Thoracic aorta (tissue), 2 donors: ENCODE data around the gene STK32B. TPM values are rescaled to one million over a fixed set of nuclear protein-coding genes. Genes with fewer than 3 reads are reported as not detected.

ENCODE experiments used
- ATAC-seq: fragments of 150-250 bp; one replicate; pipeline ENCODE4 v1.8.0; 2017; ENCODE audit warnings: low read depth; ENCODE audit not compliant: insufficient number of reproducible peaks, low FRiP score
- DNase-seq: peaks from one replicate; pipeline ENCODE4 v3.0.0-alpha.2; 2020; ENCODE audit warnings: low spot score
- H3K27ac ChIP-seq, 2 donors: fragments of 200-600 bp; sonication (generic); 1 replicate in 1 of 2; 2 replicates in 1 of 2; pipeline ENCODE4 v1.5.1; 2016; ENCODE audit warnings: mild to moderate bottlenecking in 2 of 2, moderate library complexity in 2 of 2
- H3K27me3 ChIP-seq: fragments of 200-600 bp; sonication (generic); replicated peaks from 2 replicates; pipeline ENCODE4 v1.6.0; 2016; ENCODE audit warnings: mild to moderate bottlenecking; ENCODE audit not compliant: insufficient read depth
- H3K36me3 ChIP-seq: fragments of 200-600 bp; sonication (generic); one replicate; pipeline ENCODE4 v1.5.1; 2016
- H3K4me1 ChIP-seq, 2 donors: fragments of 200-600 bp; sonication (generic); 1 replicate in 1 of 2; 2 replicates in 1 of 2; pipeline versions ENCODE4 v1.5.1 to v1.6.0; 2016; ENCODE audit warnings: low read depth in 2 of 2, mild to moderate bottlenecking in 1 of 2; ENCODE audit not compliant: control insufficient read depth in 1 of 2
- H3K4me3 ChIP-seq: fragments of 200-600 bp; sonication (generic); 2 replicates; pipeline ENCODE4 v1.5.1; 2016; ENCODE audit warnings: mild to moderate bottlenecking
- H3K9me3 ChIP-seq: fragments of 200-600 bp; sonication (generic); 2 replicates; pipeline ENCODE4 v1.5.1; 2016
- total RNA-seq, 2 donors: library from RNA; depleted of rRNA; stranded (reverse); fragments of >200 nt; gene quantifications; one replicate each; pipeline versions ENCODE4 v1.1.0 to v1.2.3, GENCODE V29; 2016
- TF ChIP-seq, protein P1 (sequence below): fragments of 200-600 bp; sonication (generic); IDR thresholded peaks from one replicate; pipeline ENCODE4 v1.5.1; 2019; ENCODE audit warnings: antibody characterized with exemption

STK32B gene
- total RNA-seq, 2 donors from 2014 or later = 4.5 to 7.0 TPM

DNA sequence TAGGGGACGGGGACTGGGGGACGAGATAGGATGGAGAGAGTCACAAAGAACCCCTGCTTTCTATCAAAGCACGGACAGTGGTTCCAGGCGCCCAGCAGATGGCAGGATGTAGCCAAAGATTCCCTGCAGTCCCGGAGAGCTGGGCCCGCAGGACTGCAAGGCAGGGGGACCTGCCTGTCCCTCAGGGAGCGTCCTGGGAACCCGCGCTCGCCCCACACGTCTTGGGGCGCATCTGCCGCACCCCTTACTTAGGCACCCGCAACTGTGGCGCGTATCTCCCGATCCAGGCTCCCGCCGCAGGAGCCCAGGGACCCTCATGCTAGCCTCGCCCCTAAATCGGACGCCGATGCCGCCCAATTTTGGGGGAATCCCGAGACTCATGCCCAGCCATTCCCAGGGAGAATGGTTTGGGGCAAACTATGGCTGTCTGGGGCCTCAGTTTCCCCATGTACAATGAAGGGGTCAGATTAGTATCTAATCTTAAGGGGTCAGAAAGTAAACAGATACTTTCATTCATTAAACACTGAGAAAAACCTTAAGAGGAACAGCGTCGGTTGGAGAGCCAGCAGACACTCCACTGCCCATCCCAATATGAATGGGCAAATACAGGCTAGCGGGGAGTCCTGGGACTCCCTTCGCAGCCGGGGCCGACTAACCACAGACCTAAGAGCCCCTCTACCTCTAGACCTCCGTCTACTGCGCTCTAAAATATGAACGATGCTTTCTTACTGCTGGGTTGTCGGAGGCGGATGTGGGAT is 581 bp upstream of the STK32B start:
- ATAC-seq (peak; percentile 59), DNase-seq (no peak)
- H3K4me1 ChIP-seq = no peaks in the 10 kb centered on the region
- TF ChIP-seq, protein P1, sequence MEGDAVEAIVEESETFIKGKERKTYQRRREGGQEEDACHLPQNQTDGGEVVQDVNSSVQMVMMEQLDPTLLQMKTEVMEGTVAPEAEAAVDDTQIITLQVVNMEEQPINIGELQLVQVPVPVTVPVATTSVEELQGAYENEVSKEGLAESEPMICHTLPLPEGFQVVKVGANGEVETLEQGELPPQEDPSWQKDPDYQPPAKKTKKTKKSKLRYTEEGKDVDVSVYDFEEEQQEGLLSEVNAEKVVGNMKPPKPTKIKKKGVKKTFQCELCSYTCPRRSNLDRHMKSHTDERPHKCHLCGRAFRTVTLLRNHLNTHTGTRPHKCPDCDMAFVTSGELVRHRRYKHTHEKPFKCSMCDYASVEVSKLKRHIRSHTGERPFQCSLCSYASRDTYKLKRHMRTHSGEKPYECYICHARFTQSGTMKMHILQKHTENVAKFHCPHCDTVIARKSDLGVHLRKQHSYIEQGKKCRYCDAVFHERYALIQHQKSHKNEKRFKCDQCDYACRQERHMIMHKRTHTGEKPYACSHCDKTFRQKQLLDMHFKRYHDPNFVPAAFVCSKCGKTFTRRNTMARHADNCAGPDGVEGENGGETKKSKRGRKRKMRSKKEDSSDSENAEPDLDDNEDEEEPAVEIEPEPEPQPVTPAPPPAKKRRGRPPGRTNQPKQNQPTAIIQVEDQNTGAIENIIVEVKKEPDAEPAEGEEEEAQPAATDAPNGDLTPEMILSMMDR = peak; percentile 50
- no peaks in the 10 kb centered on the region for H3K27me3 ChIP-seq
- no peak overlapping the region for H3K27ac ChIP-seq
- peak overlapping the region; percentile 73 for H3K4me3 ChIP-seq
- H3K9me3 ChIP-seq = no peaks in the 10 kb centered on the region
- no peaks in the 10 kb centered on the region for H3K36me3 ChIP-seq

DNA sequence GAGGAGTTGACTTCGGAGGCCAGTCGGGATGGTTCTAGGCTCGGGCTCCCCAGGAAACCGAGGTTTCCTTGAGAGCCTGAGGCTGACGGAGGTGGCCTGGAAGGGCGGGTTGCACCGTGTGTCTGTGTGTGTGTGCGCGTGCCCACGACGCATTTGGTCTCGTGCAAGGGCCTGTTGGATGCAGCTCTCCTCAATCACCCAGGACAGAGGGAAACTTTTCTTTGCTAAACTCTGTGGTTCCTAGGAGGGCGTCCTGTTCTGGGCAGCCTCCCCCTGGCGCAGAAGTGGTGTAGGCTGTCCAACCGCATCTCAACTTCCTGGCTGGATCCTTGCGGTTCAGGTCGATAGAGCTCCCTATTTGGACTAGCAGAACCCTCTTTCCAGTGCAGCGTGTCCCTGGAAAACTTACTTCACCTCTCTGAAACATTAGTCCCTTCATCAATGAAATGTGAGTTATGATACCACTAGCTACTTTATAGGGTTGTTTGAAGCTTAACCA is 973 bp downstream of the STK32B start:
- no peaks in the 10 kb centered on the region for H3K4me1 ChIP-seq
- DNase-seq = no peak
- TF ChIP-seq, protein P1 = no peak
- H3K36me3 ChIP-seq = no peaks in the 10 kb centered on the region
- H3K9me3 ChIP-seq = no peaks in the 10 kb centered on the region
- no peak overlapping the region for H3K27ac ChIP-seq
- no peak for ATAC-seq
- no peaks in the 10 kb centered on the region for H3K27me3 ChIP-seq
- peak overlapping the region; percentile 73 for H3K4me3 ChIP-seq

DNA sequence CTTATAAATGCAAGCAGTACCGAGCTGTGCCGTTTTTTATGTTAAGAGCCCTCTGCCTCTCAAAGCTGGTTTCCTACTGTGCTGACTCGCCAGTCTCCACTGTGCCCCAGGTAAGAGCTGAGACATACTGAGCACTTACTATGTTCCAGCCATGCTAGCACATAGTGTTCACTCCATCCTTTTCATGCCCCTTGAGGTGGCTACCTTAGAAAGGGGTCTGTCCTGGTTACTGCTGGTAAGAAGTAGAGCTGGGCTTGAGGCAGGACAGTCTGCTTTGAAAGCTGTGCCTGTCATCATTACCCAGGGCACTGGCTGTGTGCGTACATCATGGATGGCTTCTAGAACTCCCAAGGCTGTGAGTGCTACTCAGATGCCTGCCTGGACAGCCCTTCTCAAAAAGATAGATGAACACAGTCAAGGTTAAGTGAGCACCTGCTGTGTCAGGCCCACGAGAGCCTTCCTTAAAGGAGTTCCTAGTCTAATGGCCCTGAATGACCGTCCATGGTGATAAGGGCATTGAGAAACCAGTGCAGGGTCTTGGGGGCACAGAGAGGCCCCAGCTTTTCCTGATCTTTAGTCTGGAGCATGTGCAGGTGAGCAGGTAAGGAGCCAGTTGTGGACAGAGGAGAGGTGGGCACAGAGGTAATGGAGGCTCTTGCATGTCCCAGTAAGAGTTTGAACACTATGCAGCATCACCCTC is 1.6 kb downstream of the STK32B start:
- DNase-seq = no peak
- H3K36me3 ChIP-seq = no peaks in the 10 kb centered on the region

DNA sequence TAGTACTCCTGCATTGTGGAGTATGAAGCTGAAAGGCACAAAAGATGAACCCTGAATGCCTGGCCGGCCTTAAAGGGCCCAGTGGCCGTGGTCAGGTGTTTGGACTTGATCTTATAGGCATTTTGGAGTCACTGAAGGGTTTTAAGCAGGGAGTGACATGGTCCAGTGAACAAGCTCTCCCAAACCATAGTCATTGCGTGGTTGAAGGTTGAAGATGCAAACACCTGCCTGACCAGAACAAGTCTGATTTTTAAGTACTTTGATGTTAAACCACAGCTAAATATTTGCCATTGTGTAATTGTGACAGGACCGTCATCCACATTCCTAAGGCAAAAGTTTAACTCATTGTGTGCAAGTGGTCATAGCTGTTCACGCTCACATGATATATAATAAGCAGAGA is 3.3 kb downstream of the STK32B start:
- H3K36me3 ChIP-seq = no peaks in the 10 kb centered on the region
- TF ChIP-seq, protein P1 = no peak
- DNase-seq (no peak), ATAC-seq (no peak)
- H3K9me3 ChIP-seq = no peaks in the 10 kb centered on the region
- H3K4me3 ChIP-seq = no peak overlapping the region
- H3K4me1 ChIP-seq = no peaks in the 10 kb centered on the region
- no peak overlapping the region for H3K27ac ChIP-seq
- H3K27me3 ChIP-seq = no peaks in the 10 kb centered on the region

More for the DNA sequence above, 1.6 kb downstream of the STK32B start:
- no peak overlapping the region for H3K27ac ChIP-seq
- H3K9me3 ChIP-seq = no peaks in the 10 kb centered on the region
- no peaks in the 10 kb centered on the region for H3K27me3 ChIP-seq
- TF ChIP-seq, protein P1 = no peak
- ATAC-seq = no peak
- H3K4me3 ChIP-seq = peak overlapping the region; percentile 73
- no peaks in the 10 kb centered on the region for H3K4me1 ChIP-seq

DNA sequence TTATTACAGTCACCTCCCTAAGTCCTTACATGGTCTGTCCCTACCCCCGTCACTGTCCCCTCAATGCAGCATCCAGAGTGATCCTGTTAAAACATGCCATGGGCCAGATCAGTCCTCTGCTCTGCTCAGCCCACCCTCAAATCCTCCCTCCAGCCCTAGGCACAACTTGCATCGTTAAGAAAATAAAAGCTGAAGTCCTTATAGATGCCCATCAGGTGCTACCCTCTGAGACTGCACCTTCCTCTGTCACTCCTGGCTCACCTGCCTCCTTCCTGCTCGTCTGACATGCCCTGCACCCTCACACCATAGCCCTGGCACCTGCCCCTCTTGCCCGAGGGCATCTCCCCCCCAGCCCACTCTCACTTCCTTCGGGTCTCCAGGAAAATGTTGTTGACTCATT is 4.1 kb downstream of the STK32B start:
- Histone ChIP-seq H3K9me3 (no peaks in the 10 kb centered on the region), H3K36me3 (no peaks in the 10 kb centered on the region), H3K27ac (no peak overlapping the region), H3K27me3 (no peaks in the 10 kb centered on the region), H3K4me3 (no peak overlapping the region), H3K4me1 (no peaks in the 10 kb centered on the region)
- DNase-seq = no peak
- TF ChIP-seq, protein P1 = no peak
- no peak for ATAC-seq
